ENCODE measurements around the gene CDAN1.
A peak's percentile ranks its signal among the peaks of the same experiment; 100 is the strongest.
"Not testable (repeated sequence)": the region's sequence is repeated elsewhere in the genome, so short reads cannot be mapped to it uniquely, and the experiment has no call there.

CDAN1 gene

GRCh38 chr15:42736793-42737528 lies at the start of gene CDAN1:
TSS of gene CDAN1 (minus strand) at chr15:42737128. CDS start at chr15:42737102, 26 bp downstream.
- peak; percentile 90 to 95 for DNase-seq (ENCODE audit: low read depth in 1 of 2, low spot score in 1 of 2)

GRCh38 chr15:42785569-42785968 lies 48.6 kb upstream of the CDAN1 start:
- DNase-seq (ENCODE audit: low read depth in 1 of 2, low spot score in 1 of 2) = no peak

- no peak for DNase-seq (ENCODE audit: low read depth in 1 of 2, low spot score in 1 of 2)
These were observed 47.8 kb upstream of the CDAN1 start for GRCh38 chr15:42784705-42785104.

GRCh38 chr15:42782716-42783115 lies 45.8 kb upstream of the CDAN1 start:
- no peak for DNase-seq (ENCODE audit: low read depth in 1 of 2, low spot score in 1 of 2)

GRCh38 chr15:42775416-42775815 lies 38.5 kb upstream of the CDAN1 start:
- DNase-seq (ENCODE audit: low read depth in 1 of 2, low spot score in 1 of 2) = no peak

GRCh38 chr15:42772901-42773300 lies 36.0 kb upstream of the CDAN1 start:
- no peak for DNase-seq (ENCODE audit: low read depth in 1 of 2, low spot score in 1 of 2)

GRCh38 chr15:42772144-42772543 lies 35.2 kb upstream of the CDAN1 start:
- DNase-seq (ENCODE audit: low read depth in 1 of 2, low spot score in 1 of 2) = no peak

GRCh38 chr15:42766109-42766508 lies 29.2 kb upstream of the CDAN1 start:
- not testable (repeated sequence) for DNase-seq (ENCODE audit: low read depth in 1 of 2, low spot score in 1 of 2)

GRCh38 chr15:42764154-42764731 lies 27.3 kb upstream of the CDAN1 start:
- not testable (repeated sequence) for DNase-seq (ENCODE audit: low read depth in 1 of 2, low spot score in 1 of 2)

GRCh38 chr15:42761813-42762212 lies 24.9 kb upstream of the CDAN1 start:
- not testable (repeated sequence) for DNase-seq (ENCODE audit: low read depth in 1 of 2, low spot score in 1 of 2)

GRCh38 chr15:42760759-42761158 lies 23.8 kb upstream of the CDAN1 start:
- no peak for DNase-seq (ENCODE audit: low read depth in 1 of 2, low spot score in 1 of 2)

- DNase-seq (ENCODE audit: low read depth in 1 of 2, low spot score in 1 of 2) = no peak
These were observed 22.2 kb upstream of the CDAN1 start for GRCh38 chr15:42759093-42759492.

- no peak for DNase-seq (ENCODE audit: low read depth in 1 of 2, low spot score in 1 of 2)
These were observed 13.4 kb upstream of the CDAN1 start for GRCh38 chr15:42750306-42750705.

- no peak for DNase-seq (ENCODE audit: low read depth in 1 of 2, low spot score in 1 of 2)
These were observed 12.3 kb upstream of the CDAN1 start for GRCh38 chr15:42749266-42749665.

GRCh38 chr15:42744195-42744594 lies 7.3 kb upstream of the CDAN1 start:
- no peak for DNase-seq (ENCODE audit: low read depth in 1 of 2, low spot score in 1 of 2)

GRCh38 chr15:42742149-42742548 lies 5.2 kb upstream of the CDAN1 start:
- DNase-seq (ENCODE audit: low read depth in 1 of 2, low spot score in 1 of 2) = no peak

- DNase-seq (ENCODE audit: low read depth in 1 of 2, low spot score in 1 of 2) = no peak
These were observed 4.8 kb upstream of the CDAN1 start for GRCh38 chr15:42741710-42742109.

GRCh38 chr15:42737529-42738328 lies 801 bp upstream of the CDAN1 start:
- no peak for DNase-seq (ENCODE audit: low read depth in 1 of 2, low spot score in 1 of 2)

GRCh38 chr15:42736178-42736792 lies 643 bp downstream of the CDAN1 start:
- DNase-seq (ENCODE audit: low read depth in 1 of 2, low spot score in 1 of 2) = peak in 1 of 2 donors; percentile 3

- DNase-seq (ENCODE audit: low read depth in 1 of 2, low spot score in 1 of 2) = no peak
These were observed 1.4 kb downstream of the CDAN1 start for GRCh38 chr15:42735382-42736165.
